ENCODE measurements around the gene SMCO4. TPM values are rescaled to one million over a fixed set of nuclear protein-coding genes. Genes with fewer than 3 reads are reported as not detected.

SMCO4 gene
- total RNA-seq, 2 experiments from 2014 or later: 8.9 to 11.0 TPM

DNA sequence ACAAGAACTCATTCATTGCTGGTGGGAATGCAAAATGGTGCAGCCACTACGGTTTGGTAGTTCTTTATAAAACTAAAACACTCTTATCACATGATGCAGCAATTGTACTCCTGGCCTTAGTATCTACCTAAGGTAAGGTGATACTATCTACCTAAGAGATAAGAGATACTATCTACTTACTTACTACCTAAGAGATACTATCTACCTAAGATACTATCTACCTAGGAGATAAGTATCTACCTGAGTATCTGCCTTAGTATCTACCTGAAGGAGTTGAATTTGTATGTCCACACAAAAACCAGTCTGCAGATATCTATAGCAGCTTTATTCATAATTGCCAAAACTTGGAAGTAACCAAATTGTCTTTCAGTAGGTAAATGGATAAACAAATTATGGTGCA, 29.0 kb upstream of the SMCO4 start:
- H3K4me3 Mint-ChIP-seq: no peak overlapping the region
- ATAC-seq (ENCODE audit: low read depth) (no peak), DNase-seq (no peak)
- no peaks in the 10 kb centered on the region for H3K36me3 Mint-ChIP-seq
- no peaks in the 10 kb centered on the region for H3K4me1 Mint-ChIP-seq
- peaks cover 7% of the 10 kb centered on the region for H3K27me3 Mint-ChIP-seq
- H3K27ac Mint-ChIP-seq: no peak overlapping the region
- no peaks in the 10 kb centered on the region for H3K9me3 Mint-ChIP-seq
- POLR2A ChIA-PET: no interaction called here

DNA sequence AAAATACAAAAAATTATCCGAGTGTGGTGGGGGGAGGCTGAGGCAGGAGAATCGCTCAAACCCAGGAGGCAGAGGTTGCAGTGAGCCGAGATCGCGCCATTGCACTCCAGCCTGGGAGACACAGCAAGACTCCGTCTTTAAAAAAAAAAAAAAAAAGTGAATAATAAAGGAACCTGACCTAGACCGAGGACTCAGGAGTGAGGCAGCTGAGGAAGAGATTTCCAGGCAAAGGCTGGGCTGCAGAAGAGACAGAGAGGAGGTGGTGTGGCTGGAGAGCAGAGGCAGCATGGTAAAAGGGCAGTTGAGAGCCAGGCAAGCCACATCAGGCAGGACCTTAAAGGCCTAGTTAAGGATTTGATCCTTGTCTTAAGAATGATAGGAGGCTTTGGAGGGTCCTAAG, 28.4 kb upstream of the SMCO4 start:
- ATAC-seq (ENCODE audit: low read depth) (no peak), DNase-seq (no peak)
- POLR2A ChIA-PET: no interaction called here
- Mint-ChIP-seq H3K36me3 (no peaks in the 10 kb centered on the region), H3K4me1 (no peaks in the 10 kb centered on the region), H3K27ac (no peak overlapping the region), H3K4me3 (no peak overlapping the region), H3K9me3 (no peaks in the 10 kb centered on the region), H3K27me3 (peaks cover 7% of the 10 kb centered on the region)

DNA sequence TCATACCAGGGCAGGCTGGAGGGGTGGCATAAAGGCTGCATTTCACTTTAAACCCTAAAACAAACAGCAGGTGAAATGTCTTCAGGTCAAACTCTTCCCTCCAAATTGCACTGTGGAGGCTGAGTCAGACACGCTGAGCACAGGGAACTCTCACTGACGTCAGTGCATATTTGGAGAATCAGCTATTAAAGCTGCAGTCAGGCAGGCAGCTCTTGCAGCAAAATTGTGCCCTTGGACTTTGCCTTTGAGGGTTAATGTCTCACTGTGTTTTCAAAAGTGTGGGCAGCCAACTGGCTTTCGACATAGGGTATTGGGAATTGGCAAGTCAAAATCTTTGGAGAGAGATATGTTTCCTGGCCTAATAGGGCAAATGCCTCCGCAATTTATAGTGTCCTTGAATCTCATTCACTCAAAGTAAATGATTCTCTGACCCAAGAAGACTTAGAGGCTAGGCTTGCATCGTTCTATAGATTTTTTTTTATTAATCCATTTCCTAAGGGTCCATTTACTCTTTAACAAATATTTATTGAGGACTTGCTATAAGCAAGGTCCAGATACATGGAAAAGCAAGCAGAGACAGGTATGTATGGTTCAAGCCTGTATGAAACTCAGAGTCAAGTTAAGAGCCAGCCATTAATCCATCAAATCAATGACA, 27.7 kb upstream of the SMCO4 start:
- Mint-ChIP-seq H3K9me3 (no peaks in the 10 kb centered on the region), H3K36me3 (no peaks in the 10 kb centered on the region), H3K27me3 (peaks cover 7% of the 10 kb centered on the region), H3K4me3 (no peak overlapping the region), H3K4me1 (no peaks in the 10 kb centered on the region), H3K27ac (no peak overlapping the region)
- POLR2A ChIA-PET: no interaction called here
- DNase-seq: no peak
- no peak for ATAC-seq (ENCODE audit: low read depth)

DNA sequence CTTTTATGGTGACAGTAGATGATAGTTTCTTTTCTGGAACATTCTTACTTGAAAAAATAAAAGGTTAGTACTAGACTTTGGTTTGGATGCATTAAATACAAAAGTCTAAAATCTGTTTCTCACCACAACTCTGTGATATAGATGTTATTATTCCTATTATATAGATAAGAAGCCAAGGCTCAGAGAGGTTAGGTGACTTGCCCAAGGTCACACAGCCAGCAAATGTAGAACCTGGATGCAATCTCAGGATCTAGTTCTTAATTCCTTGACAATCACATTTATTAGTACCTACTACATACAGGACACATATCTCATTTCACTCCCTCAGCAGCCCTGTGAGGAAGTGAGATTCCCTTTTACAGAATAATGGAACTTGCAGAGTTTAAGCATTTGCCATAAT, 26.3 kb upstream of the SMCO4 start:
- Mint-ChIP-seq H3K4me1 (no peaks in the 10 kb centered on the region), H3K4me3 (no peak overlapping the region), H3K9me3 (no peaks in the 10 kb centered on the region), H3K36me3 (no peaks in the 10 kb centered on the region), H3K27ac (no peak overlapping the region), H3K27me3 (peaks cover 3% of the 10 kb centered on the region)
- POLR2A ChIA-PET: no interaction called here
- DNase-seq (no peak), ATAC-seq (ENCODE audit: low read depth) (no peak)

DNA sequence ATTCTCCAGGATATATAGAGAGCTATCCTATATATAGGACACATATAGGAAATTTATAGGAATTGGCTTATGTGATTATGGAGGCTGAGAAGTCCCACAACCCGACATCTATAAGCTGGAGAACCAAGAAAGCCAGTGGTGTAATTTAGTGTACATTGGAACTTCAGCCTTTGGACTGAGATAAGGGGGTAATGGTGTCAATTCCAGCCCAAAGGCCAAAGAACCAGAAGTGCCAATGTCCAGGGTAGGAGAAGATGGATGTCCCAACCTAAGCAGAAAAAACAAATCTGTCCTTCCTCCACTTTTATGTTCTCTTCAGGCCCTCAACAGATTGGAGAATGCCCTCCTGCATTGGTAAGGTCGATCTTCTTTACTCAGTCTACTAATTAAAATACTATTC, 25.5 kb upstream of the SMCO4 start:
- H3K9me3 Mint-ChIP-seq: no peaks in the 10 kb centered on the region
- DNase-seq (no peak), ATAC-seq (ENCODE audit: low read depth) (no peak)
- H3K4me3 Mint-ChIP-seq: no peak overlapping the region
- no peaks in the 10 kb centered on the region for H3K4me1 Mint-ChIP-seq
- POLR2A ChIA-PET: no interaction called here
- H3K27ac Mint-ChIP-seq: no peak overlapping the region
- no peaks in the 10 kb centered on the region for H3K36me3 Mint-ChIP-seq
- peaks cover 3% of the 10 kb centered on the region for H3K27me3 Mint-ChIP-seq

DNA sequence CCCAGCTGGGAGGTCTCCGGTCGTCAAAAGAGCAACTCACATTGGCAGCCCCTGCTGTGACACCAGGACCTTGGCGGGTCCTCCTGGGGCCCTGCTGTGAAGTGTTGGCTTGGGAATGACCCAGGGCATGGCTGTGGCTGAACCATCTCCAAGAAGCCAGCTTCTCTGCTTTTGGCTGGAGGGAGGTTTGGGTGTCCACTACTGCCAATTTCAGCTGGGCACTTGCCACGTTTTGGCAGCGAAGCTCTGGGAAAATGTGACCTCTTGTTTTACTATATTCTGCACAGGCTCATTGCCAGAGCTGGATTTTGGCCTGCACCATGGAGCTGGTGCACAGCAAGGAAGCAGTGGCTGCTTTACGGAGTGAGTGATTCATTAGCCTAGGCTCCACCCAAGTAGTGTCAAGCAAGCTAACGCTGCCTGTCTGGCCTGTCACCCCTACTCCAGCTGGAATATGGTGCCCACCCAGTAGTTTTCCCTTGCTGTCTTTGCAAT, 24.3 kb upstream of the SMCO4 start:
- POLR2A ChIA-PET: no interaction called here
- Mint-ChIP-seq H3K4me3 (no peak overlapping the region), H3K27ac (no peak overlapping the region), H3K36me3 (no peaks in the 10 kb centered on the region), H3K27me3 (peaks cover 3% of the 10 kb centered on the region), H3K9me3 (no peaks in the 10 kb centered on the region), H3K4me1 (no peaks in the 10 kb centered on the region)
- ATAC-seq (ENCODE audit: low read depth): no peak
- no peak for DNase-seq

DNA sequence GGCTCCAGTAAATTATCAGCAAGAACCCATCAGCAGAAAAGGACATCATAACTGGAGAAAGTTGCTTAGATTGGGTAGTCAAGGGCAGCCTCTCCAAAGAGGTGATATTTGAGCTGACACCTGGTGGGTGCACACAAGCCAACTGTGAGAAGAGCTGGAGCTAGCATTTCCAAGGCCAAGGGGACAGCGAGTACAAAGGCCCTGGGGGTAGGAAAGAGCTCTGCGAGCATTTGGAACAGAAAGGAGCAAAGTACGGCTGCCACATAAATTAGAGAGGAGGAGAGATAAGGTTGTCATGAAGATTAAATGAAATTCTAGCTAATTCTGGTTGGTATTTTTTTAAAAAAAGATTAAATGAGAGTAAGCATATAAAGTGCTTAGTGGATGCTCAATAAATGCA, 21.7 kb upstream of the SMCO4 start:
- ATAC-seq (ENCODE audit: low read depth): no peak
- no peaks in the 10 kb centered on the region for H3K9me3 Mint-ChIP-seq
- H3K4me1 Mint-ChIP-seq: no peaks in the 10 kb centered on the region
- no peak overlapping the region for H3K27ac Mint-ChIP-seq
- no peak overlapping the region for H3K4me3 Mint-ChIP-seq
- POLR2A ChIA-PET: no interaction called here
- no peaks in the 10 kb centered on the region for H3K36me3 Mint-ChIP-seq
- DNase-seq: no peak
- H3K27me3 Mint-ChIP-seq: peaks cover 3% of the 10 kb centered on the region

DNA sequence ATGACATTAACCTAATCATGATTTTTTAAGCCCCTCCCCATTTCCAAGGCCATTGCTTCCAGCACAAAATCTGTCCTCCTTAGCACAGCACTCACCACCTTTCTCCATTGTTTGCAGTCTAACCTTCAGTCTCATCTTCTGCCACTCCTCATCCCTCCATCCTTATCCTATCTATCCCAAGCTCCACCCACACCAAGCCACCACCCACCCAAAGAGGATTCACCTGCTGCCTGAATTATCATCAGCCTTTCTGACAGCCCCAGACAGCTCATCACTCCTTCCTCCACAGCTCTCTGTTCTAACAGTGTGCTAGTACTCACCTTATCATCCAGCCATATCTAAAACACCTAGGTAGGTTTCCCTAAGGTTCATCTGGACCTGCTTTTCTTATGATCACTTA, 20.7 kb upstream of the SMCO4 start:
- Mint-ChIP-seq H3K4me3 (no peak overlapping the region), H3K27me3 (peaks cover 2% of the 10 kb centered on the region), H3K27ac (no peak overlapping the region), H3K36me3 (no peaks in the 10 kb centered on the region), H3K9me3 (no peaks in the 10 kb centered on the region), H3K4me1 (no peaks in the 10 kb centered on the region)
- DNase-seq (no peak), ATAC-seq (ENCODE audit: low read depth) (no peak)
- POLR2A ChIA-PET: no interaction called here

DNA sequence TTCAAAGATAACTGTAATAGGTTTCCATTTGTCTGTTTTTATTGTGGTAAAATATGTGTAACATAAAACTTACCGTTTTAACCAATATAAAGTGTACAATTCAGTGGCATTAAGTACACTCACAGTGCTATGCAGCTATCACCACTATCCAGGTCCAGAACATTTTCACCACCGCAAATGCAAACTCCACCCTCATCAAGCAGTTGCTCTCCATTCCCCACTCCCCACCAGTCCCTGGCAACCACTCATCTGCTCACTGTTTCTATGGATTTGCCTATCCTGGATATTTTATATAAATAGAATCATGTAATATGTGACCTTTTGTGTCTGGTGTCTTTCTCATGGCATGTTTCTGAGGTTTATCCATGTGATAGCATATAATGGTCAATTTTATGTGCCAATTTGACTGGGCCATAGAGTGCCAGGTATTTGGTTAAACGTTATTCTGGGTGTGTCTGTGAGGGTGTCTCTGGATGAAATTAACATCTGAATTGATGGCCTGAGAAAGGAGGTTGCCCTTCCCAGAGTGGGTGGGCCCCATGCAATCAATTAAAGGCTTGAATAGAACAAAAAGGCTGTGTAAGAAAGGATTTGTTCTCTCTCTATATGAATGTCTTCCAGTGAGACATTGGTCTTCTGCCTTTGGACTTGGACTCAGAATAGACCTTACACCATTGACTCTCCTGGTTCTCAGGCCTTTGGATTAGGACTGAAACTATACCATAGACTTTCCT, 17.2 kb upstream of the SMCO4 start:
- POLR2A ChIA-PET: no interaction called here
- ATAC-seq (ENCODE audit: low read depth) (no peak), DNase-seq (no peak)
- Mint-ChIP-seq H3K27me3 (peaks cover 7% of the 10 kb centered on the region), H3K4me3 (no peak overlapping the region), H3K9me3 (no peaks in the 10 kb centered on the region), H3K36me3 (no peaks in the 10 kb centered on the region), H3K4me1 (no peaks in the 10 kb centered on the region), H3K27ac (no peak overlapping the region)

DNA sequence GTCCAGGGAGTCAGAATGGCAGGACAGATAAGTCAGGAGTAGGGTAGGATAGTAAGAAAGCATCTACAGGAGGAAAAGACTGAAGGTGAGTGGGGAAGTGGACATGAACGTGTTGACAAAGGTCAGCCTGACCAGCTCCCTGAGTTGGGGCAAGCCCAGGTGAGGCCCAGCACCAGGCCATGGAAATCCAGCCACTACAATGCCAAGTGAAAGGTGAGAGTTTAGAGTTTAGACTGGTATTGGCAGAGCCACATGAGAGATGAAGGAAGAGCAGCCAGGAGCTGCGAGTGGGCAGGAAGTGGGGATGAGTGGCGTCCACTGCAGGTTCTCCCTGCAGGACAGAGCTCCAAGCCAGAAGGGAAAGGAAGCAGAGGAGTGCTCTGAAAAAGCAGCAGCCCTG, 16.5 kb upstream of the SMCO4 start:
- Mint-ChIP-seq H3K36me3 (no peaks in the 10 kb centered on the region), H3K4me3 (no peak overlapping the region), H3K4me1 (no peaks in the 10 kb centered on the region), H3K27me3 (peaks cover 9% of the 10 kb centered on the region), H3K27ac (no peak overlapping the region), H3K9me3 (no peaks in the 10 kb centered on the region)
- POLR2A ChIA-PET: no interaction called here
- ATAC-seq (ENCODE audit: low read depth) (no peak), DNase-seq (no peak)

DNA sequence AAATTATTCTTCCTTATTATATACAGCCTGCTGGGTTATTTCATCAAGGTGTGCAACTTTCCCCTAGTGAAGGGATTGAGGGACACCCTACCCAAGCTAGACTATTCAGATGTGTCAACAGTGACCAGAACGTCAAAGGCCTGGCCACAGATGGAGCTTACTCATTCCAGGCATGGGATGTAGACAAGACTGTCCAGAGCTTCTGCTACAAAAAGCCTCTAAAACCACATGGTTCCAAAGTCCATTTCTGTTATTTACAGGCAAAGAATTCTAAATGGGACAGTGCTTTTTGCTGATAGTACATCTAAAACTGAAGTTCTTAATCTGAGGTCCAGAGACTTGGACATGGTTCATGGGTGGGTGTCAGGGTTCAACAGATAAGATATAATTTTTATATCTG, 9.7 kb upstream of the SMCO4 start:
- no peak for ATAC-seq (ENCODE audit: low read depth)
- H3K4me3 Mint-ChIP-seq: no peak overlapping the region

DNA sequence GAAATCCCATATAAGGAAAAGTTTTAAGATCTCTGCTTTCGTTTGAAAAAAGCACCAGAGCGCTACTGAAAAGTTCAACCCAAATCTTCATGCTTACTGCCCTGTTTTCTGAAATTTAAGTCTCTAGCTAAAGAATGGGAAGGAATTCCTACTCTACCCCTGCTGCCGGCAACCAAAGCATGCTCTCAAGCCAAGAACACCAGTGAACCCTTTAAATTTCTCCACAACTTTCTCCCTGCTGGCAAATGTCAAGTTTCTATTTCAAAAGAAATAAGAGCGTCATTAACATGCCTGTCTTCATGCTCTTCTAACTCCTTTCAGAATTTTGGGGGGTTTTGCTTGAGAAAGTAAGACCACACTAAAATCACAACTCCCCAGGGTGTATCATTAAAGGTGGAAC, 6.8 kb upstream of the SMCO4 start:
- Mint-ChIP-seq H3K36me3 (no peaks in the 10 kb centered on the region), H3K27me3 (peaks cover 16% of the 10 kb centered on the region), H3K4me3 (no peak overlapping the region), H3K9me3 (no peaks in the 10 kb centered on the region), H3K4me1 (peaks cover 2% of the 10 kb centered on the region), H3K27ac (no peak overlapping the region)
- POLR2A ChIA-PET: no interaction called here
- DNase-seq (no peak), ATAC-seq (ENCODE audit: low read depth) (no peak)

More for the DNA sequence above, 9.7 kb upstream of the SMCO4 start:
- no peak for DNase-seq
- Mint-ChIP-seq H3K27me3 (peaks cover 10% of the 10 kb centered on the region), H3K9me3 (no peaks in the 10 kb centered on the region), H3K27ac (no peak overlapping the region), H3K36me3 (no peaks in the 10 kb centered on the region), H3K4me1 (peaks cover 2% of the 10 kb centered on the region)
- POLR2A ChIA-PET: no interaction called here

DNA sequence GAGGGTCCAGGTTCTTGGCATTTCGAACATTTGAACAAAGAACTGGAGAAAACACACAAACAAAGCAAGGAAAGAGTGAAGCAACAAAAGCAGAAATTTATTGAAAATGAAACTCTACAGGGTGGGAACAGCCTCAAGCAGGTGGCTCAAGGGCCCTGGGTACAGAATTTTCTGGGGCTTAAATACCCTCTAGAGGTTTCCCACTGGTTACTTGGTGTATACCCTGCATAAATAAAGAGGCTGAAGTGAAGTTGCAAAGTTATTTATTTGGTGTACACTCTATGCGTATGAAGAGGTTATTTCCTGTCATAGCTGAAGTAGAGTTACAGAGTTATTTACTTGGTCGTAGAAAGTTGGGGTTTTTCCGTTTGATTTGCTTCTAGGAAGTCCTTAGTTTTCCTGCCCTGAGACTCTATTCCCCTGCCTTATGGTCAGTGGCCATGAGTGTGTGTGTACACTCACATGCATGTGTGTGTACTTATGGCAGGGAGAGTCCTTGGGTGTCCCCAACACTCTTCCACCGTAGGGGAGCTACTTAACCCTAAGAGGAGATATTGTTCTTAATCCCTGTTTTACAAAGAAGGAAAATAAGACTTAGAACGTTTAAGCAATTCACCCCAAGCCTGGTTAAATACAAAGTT, 5.6 kb upstream of the SMCO4 start:
- POLR2A ChIA-PET: interaction anchor here (0.6 kb wide), 1 partner anchor 93 kb away, joined by 4 read pairs; no protein-coding TSS in a partner anchor
- no peak overlapping the region for H3K27ac Mint-ChIP-seq

DNA sequence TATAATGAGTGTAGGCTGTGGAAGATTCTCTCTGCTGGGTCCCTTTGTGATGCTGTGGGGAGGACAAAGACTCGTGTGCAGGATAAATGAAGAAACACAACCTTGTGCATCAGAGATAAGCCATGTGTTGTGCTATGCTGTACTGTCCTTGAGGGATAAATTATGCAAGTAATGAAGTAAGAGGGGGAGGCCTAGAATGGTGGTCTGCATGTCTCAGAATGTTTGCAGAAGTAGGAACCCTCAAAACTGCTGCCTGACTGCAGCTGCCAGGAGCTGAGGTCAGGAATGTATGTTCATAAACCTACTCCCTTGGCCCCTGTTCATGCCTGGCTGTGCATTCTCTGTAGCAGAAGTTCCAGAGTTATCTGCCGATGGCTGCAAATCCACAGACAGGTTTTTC, 4.6 kb upstream of the SMCO4 start:
- Mint-ChIP-seq H3K27me3 (peaks cover 21% of the 10 kb centered on the region), H3K4me3 (no peak overlapping the region), H3K9me3 (no peaks in the 10 kb centered on the region), H3K36me3 (no peaks in the 10 kb centered on the region), H3K4me1 (peaks cover 10% of the 10 kb centered on the region), H3K27ac (no peak overlapping the region)
- DNase-seq (no peak), ATAC-seq (ENCODE audit: low read depth) (no peak)
- POLR2A ChIA-PET: no interaction called here

More for the DNA sequence above, 5.6 kb upstream of the SMCO4 start:
- ATAC-seq (ENCODE audit: low read depth): no peak
- H3K4me1 Mint-ChIP-seq: peaks cover 5% of the 10 kb centered on the region
- H3K4me3 Mint-ChIP-seq: no peak overlapping the region
- no peak for DNase-seq
- H3K27me3 Mint-ChIP-seq: peaks cover 17% of the 10 kb centered on the region
- no peaks in the 10 kb centered on the region for H3K9me3 Mint-ChIP-seq
- H3K36me3 Mint-ChIP-seq: no peaks in the 10 kb centered on the region
